ENCODE results near the gene EPS15. TPM values are rescaled to one million over a fixed set of nuclear protein-coding genes. Genes with fewer than 3 reads are reported as not detected.

The EPS15 gene
- polyA plus RNA-seq, 1 donor (not counting 4 experiments of a cell fraction or from before 2014, with no cell fraction given): 33.2 TPM

- H3K4me1 ChIP-seq (ENCODE audit: control insufficient read depth, extremely low read depth, insufficient read depth, low read length): peaks cover 14% of the 10 kb centered on the region
- no peak for TF ChIP-seq EZH2 (IDR thresholded peaks at IDR 0.05; ENCODE audit: low read length)
- TF ChIP-seq, protein P1, sequence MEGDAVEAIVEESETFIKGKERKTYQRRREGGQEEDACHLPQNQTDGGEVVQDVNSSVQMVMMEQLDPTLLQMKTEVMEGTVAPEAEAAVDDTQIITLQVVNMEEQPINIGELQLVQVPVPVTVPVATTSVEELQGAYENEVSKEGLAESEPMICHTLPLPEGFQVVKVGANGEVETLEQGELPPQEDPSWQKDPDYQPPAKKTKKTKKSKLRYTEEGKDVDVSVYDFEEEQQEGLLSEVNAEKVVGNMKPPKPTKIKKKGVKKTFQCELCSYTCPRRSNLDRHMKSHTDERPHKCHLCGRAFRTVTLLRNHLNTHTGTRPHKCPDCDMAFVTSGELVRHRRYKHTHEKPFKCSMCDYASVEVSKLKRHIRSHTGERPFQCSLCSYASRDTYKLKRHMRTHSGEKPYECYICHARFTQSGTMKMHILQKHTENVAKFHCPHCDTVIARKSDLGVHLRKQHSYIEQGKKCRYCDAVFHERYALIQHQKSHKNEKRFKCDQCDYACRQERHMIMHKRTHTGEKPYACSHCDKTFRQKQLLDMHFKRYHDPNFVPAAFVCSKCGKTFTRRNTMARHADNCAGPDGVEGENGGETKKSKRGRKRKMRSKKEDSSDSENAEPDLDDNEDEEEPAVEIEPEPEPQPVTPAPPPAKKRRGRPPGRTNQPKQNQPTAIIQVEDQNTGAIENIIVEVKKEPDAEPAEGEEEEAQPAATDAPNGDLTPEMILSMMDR (optimal IDR thresholded peaks at IDR 0.05 in 1 of 3, IDR thresholded peaks at IDR 0.05 in 1 of 3, conservative IDR thresholded peaks at IDR 0.05 in 1 of 3; ENCODE audit: extremely low read depth in 1 of 3, insufficient read depth in 2 of 3, low read length in 3 of 3): no peak
- H3K36me3 ChIP-seq (ENCODE audit: control insufficient read depth in 2 of 2, extremely low read depth in 1 of 2, insufficient read depth in 2 of 2, low read length in 2 of 2): no peaks in the 10 kb centered on the region
- no peak overlapping the region for H3K4me2 ChIP-seq (ENCODE audit: control insufficient read depth, extremely low read depth, insufficient read depth, low read depth, low read length)
- no peak for DNase-seq (ENCODE audit: low read depth, low spot score)
- no peak overlapping the region for H3K4me3 ChIP-seq (ENCODE audit: control insufficient read depth in 2 of 3, extremely low read depth in 1 of 3, insufficient read depth in 2 of 3, low read depth in 1 of 3, low read length in 3 of 3)
- dilution Hi-C loops (cut with MboI; ENCODE audit: extremely low pct_ligation_motif_present, low sequenced_read_pairs): no loop called here
- no peak for FAIRE-seq
- H3K9me3 ChIP-seq (ENCODE audit: control insufficient read depth, low read depth, low read length): no peaks in the 10 kb centered on the region
- H3K9ac ChIP-seq (ENCODE audit: control insufficient read depth, extremely low read depth, insufficient read depth, low read length): no peak overlapping the region
- no peak overlapping the region for H3K27ac ChIP-seq (ENCODE audit: control insufficient read depth, insufficient read depth, low read length)
- no peaks in the 10 kb centered on the region for H3K9me1 ChIP-seq (ENCODE audit: control insufficient read depth, extremely low read depth, insufficient read depth, low read length)
- no peaks in the 10 kb centered on the region for H3K27me3 ChIP-seq (ENCODE audit: control insufficient read depth, extremely low read depth, insufficient read depth, low read length)
- H4K20me1 ChIP-seq (ENCODE audit: control insufficient read depth, extremely low read depth, insufficient read depth, low read length): no peaks in the 10 kb centered on the region
- no peaks in the 10 kb centered on the region for H3K79me2 ChIP-seq (ENCODE audit: control insufficient read depth, insufficient read depth, low read length)
- no peak overlapping the region for H2AFZ ChIP-seq (ENCODE audit: control insufficient read depth, low read length)
Measured at GRCh38 chr1:51552929-51553807, 34.1 kb upstream of the EPS15 start.

GRCh38 chr1:51551848-51552296, 32.8 kb upstream of the EPS15 start:
- Histone ChIP-seq H3K9ac (ENCODE audit: control insufficient read depth, extremely low read depth, insufficient read depth, low read length) (no peak overlapping the region), H3K9me1 (ENCODE audit: control insufficient read depth, extremely low read depth, insufficient read depth, low read length) (no peaks in the 10 kb centered on the region), H3K4me1 (ENCODE audit: control insufficient read depth, extremely low read depth, insufficient read depth, low read length) (peaks cover 6% of the 10 kb centered on the region), H2AFZ (ENCODE audit: control insufficient read depth, low read length) (no peak overlapping the region), H3K27ac (ENCODE audit: control insufficient read depth, insufficient read depth, low read length) (no peak overlapping the region), H4K20me1 (ENCODE audit: control insufficient read depth, extremely low read depth, insufficient read depth, low read length) (no peaks in the 10 kb centered on the region), H3K9me3 (ENCODE audit: control insufficient read depth, low read depth, low read length) (no peaks in the 10 kb centered on the region), H3K4me3 (ENCODE audit: control insufficient read depth in 2 of 3, extremely low read depth in 1 of 3, insufficient read depth in 2 of 3, low read depth in 1 of 3, low read length in 3 of 3) (no peak overlapping the region), H3K79me2 (ENCODE audit: control insufficient read depth, insufficient read depth, low read length) (no peaks in the 10 kb centered on the region), H3K27me3 (ENCODE audit: control insufficient read depth, extremely low read depth, insufficient read depth, low read length) (no peaks in the 10 kb centered on the region), H3K4me2 (ENCODE audit: control insufficient read depth, extremely low read depth, insufficient read depth, low read depth, low read length) (no peak overlapping the region), H3K36me3 (ENCODE audit: control insufficient read depth in 2 of 2, extremely low read depth in 1 of 2, insufficient read depth in 2 of 2, low read length in 2 of 2) (no peaks in the 10 kb centered on the region)
- no peak for FAIRE-seq
- TF ChIP-seq, protein P1 (optimal IDR thresholded peaks at IDR 0.05 in 1 of 3, IDR thresholded peaks at IDR 0.05 in 1 of 3, conservative IDR thresholded peaks at IDR 0.05 in 1 of 3; ENCODE audit: extremely low read depth in 1 of 3, insufficient read depth in 2 of 3, low read length in 3 of 3): no peak
- no peak for TF ChIP-seq EZH2 (IDR thresholded peaks at IDR 0.05; ENCODE audit: low read length)
- dilution Hi-C loops (cut with MboI; ENCODE audit: extremely low pct_ligation_motif_present, low sequenced_read_pairs): no loop called here
- DNase-seq (ENCODE audit: low read depth, low spot score): no peak

Data from keratinocyte (primary cell).